Activated CD8-positive, alpha-beta memory T cell treated with anti-CD3 and anti-CD28 coated beads for 1 hour (primary cell): ENCODE results near the gene SOBP.
"Not testable (repeated sequence)": the region's sequence is repeated elsewhere in the genome, so short reads cannot be mapped to it uniquely, and the experiment has no call there.

ENCODE experiments used
- DNase-seq, 2 donors: peaks; one replicate each; pipeline ENCODE4 v3.0.0-alpha.2; 2020; ENCODE audit warnings: low read depth in 1 of 2; ENCODE audit errors: extremely low read depth in 1 of 2

Gene SOBP

DNA sequence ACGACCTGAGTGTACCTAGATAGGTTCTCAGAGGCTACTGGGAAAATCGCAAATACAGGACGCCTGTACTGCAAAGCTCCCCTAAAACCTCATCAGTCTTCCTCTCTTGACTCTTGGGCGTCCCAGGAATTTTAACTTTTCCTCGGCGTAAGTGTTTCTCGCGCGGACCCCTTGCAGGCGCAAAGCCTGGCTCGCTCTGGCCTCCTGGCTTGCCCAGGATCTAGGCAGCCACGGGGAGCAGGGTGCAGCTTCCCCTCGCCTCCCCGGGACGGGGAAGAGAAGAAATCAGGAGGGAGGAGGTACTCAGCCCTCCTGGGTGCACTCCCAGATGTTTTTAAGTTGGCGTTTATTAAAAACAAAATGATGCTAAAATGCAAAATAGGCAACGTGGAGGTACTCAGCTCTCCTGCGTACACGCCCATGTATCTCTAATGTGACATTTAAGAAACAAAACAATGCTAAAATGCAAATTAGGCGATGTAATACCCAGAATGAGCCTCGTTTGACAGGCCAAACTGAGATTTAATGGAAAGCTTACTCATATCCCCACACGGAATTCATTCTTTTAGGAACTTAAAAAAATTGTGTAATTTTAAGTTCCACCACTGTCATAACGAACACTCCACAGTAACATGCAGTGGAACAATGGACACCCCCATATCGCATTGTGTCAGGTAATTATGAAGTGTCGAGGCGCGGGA, 1.6 kb upstream of the SOBP start:
- no peak for DNase-seq

GRCh38 chr6:107488875-107489635, 862 bp upstream of the SOBP start:
- no peak for DNase-seq

GRCh38 chr6:107490566-107491137, 735 bp downstream of the SOBP start:
- no peak for DNase-seq

DNA sequence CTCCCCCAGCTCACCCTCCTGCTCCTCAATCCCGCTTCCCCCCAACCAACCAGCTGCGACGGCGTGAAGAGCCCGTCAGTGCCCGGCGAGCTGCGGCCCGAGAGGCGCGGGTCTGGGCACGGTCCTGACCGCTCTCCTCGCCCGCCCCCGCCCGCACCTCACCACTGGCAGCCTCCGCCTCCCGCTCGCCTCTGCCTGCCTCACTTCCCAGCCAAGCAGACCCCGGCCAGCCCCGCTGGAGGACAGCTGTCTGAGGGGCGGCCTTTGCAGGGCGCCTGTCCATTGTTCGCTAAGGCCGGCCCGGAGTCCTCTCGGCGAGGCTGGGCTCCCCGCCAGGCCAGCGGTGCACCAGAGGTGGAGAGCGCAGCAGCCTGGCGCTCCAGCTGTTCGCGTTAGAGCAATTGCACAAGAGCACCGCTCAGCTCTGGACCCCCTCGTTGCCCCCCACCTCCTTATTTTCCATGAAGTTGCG, 1.3 kb downstream of the SOBP start:
- DNase-seq = no peak

DNA sequence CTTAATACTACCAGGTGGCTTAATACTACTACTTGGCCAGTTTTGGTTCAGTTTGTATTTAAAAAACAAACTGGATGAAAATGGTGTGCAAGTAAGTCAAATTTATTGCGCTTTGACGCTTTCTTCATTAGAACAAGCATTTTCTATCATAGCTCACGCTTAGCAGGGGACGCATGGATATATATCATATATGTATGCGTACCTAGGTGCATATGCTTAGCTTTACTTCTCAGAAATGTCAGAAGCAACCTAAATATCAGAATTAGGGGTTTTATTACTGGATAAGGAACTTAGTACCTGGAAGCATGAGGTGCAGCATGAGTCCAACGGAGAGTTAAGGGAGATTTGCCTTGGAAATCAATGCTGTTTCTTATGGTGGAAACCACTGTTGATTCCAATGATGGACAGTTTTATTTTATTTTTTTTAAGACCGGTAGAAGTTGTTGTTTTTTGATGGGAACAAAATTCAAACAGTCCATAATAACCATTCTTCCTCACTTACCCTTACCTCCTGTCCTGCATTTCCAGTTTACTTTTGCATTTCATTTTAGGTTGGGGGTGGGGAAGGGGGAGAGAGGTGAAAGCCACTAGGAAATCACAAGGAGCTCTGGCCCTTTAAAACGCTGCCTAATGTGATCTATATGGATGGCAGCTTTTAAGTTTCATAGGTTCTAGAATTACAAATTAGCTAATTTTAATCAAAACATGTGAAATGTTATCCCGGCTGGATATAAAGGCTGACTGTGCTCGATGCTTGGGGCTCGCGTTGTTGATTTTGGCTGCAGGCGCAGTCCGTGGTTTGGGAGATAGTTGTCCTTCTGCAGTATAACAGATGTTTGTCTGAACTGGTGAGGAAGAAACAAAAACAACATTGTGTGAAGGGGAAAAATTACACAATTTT, 2.1 kb downstream of the SOBP start:
- no peak for DNase-seq

- DNase-seq = no peak
Measured at GRCh38 chr6:107493158-107494057, 3.5 kb downstream of the SOBP start.

- DNase-seq = no peak
Measured at GRCh38 chr6:107495196-107495643, 5.3 kb downstream of the SOBP start.

GRCh38 chr6:107495971-107496370, 6.1 kb downstream of the SOBP start:
- no peak for DNase-seq

DNA sequence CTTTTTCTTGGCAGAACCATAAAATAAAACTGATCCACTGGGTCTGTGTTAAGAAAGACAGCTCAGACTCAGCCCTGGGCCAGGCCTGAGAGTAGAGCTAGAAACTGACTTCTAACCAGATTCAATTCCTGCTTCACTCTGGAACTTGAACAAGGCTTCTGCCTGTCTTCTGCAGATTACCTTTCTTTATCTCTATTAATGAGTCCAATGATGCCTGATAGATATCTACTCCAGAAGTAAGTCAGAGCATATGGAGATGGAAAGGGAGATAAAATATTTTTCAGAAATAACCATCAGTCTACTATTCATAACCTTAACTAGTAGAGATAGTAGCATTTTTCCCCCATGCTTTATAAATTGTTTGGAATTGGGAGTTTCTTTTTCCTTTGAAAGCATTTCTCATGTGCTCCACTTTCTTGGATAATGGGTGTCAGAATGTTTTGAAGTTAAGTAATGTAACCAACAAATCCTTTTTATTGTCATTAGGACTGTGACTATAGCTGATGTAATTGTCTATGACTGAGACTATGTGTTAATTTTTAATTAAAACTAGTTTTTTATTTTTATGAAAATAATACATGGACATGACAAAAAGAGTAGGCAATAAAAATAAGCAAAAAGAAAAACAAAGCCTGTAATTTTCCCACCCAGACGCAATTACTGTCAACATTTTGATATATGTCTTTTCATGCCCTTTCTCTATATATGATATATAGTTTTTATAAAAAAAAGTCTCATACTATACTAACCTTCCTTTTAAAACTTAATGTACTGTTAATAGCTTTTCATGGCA, 7.2 kb downstream of the SOBP start:
- DNase-seq = no peak

DNA sequence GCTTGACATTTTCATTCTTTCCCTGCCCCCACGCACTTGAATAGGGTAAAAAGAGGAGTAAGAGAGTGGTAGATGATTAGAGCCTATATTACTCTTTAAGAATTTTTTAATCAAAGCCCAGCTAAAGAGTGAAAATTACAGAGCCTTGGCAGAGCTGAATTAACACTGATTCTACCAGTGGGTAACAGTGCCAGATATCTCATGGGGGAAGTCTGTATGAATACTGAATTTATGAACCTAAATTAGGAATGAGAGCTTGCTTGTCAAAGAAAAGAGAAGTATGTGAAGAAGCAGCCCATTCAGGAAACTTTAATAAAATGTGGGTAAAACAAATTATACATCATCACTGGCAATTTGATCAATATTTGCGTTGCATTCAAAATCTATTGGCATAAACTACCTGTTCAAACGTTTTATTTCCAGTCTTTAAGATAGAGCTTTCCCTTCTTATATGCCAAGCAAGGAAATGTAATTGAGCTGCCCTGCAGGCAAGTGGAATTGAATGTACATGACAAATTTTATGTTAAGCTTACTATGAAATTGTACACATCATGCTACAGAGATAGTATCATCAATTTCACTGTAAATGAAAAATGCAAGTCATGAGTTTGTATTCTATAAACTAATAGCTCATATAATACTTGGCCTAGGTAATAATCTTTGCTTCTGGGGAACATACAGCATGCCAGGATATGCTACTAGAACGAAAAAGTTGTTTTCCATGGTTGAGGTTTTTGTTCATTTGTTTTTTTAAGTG, 14.5 kb downstream of the SOBP start:
- DNase-seq = no peak

DNA sequence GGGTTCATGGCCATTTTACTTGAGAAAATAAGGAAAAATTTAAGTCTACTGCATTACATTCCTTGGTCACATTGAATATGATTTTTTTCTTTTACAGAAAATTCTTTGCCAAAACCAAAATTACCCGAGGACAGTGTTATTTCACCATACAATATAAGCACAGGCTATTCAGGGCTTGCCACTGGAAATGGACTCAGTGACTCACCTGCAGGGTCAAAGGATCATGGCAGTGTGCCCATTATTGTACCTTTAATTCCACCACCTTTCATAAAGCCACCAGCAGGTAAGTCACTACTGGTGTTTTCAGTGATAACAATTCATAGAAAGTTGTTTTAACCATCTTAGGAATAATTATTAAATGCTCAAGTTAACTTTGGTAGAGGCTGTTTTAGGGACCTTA, 16.2 kb downstream of the SOBP start:
- no peak for DNase-seq

DNA sequence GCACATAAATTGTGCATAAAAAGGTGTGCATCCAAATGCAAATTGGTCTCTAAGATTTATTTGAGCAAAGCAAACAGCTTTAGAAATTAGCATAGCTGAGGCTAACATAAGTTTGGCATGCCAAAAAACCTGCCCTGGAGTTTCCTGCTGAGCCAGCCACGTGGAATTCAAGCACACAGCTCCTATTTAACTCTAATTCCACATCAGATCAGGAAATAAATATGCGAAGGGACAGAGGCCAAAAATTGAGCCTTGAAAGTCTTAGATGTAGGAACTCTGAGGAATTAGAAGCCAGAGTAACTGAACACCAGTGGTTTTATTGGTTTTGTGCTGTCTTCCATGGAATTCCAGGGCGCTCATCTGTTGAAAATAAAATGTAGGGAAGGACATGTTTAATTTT, 19.6 kb downstream of the SOBP start:
- no peak for DNase-seq

GRCh38 chr6:107510108-107510507, 20.2 kb downstream of the SOBP start:
- no peak for DNase-seq

DNA sequence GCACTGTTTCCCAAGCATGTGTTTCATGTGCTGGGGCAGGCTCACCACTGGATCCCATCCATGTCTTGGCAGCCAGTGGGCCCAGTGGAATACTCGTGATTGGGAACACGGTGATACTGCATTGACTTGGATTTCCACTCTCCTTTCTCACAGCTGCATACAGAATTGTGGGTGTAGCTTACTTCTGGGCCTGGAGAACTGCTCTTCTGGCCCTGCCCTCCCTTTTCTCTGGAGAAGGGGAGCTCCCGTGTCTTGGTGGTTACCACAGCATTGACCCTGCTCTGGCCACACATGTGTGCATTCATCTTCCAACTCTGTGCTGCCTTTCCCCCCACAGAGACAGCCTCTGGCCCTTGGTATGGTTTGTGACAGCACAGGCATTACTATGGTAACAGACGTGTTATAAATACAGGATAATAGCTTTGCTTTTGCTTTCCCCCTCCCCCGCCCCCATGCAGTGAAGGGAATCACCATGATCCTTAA, 21.6 kb downstream of the SOBP start:
- DNase-seq = no peak

DNA sequence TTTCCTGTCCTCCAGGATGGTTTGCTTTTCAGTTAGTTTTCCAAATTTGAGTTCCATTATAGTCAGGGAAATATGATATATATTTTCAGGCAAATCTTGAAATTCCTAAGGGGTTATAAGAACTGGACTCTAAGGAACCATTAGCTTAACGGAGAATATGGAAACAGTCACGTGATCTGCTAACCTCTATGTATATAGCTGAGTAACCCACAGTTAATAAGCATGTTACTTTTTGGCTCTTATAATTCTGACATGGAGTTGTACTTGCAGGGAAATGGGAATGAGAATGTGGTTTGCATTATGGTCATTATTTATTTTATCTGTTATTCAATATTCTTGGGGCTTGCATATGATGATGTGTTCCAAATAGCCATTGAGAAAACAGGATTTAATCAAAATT, 23.3 kb downstream of the SOBP start:
- no peak for DNase-seq

- no peak for DNase-seq
Measured at GRCh38 chr6:107515955-107516354, 26.0 kb downstream of the SOBP start.

DNA sequence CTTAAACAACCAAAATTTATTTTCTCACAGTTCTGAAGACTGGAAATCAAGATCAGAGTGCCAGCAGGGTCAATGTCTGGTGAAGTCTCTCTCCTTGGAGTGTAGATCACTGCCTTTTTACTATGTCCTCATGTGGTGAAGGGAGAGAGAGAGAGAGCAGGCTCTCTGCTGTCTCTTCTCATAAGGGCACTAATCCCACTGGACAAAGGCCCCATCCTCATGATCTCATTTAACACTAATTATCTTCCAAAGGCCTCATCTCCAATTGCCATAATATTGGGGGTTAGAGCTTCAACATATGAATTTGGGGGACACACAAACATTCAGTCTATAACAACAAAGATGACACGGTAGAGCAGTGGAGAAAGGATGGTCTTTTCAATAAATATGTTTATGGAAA, 27.4 kb downstream of the SOBP start:
- no peak for DNase-seq

- not testable (repeated sequence) for DNase-seq
Measured at GRCh38 chr6:107519224-107519623, 29.3 kb downstream of the SOBP start.
